Rectal smooth muscle tissue (tissue), 1 donor: ENCODE measurements around the gene MYBPC1.
"Not testable (repeated sequence)": the region's sequence is repeated elsewhere in the genome, so short reads cannot be mapped to it uniquely, and the experiment has no call there.

Experiments
- H3K27ac ChIP-seq: one replicate; pipeline ENCODE4 v1.7.0; 2013; ENCODE audit warnings: low read depth, low read length, inconsistent platforms
- H3K27me3 ChIP-seq: one replicate; pipeline ENCODE4 v1.7.0; 2013; ENCODE audit warnings: low read length; ENCODE audit not compliant: control insufficient read depth, insufficient read depth
- H3K36me3 ChIP-seq: one replicate; pipeline ENCODE4 v1.7.0; 2013; ENCODE audit warnings: low read length; ENCODE audit not compliant: control insufficient read depth, insufficient read depth
- H3K4me1 ChIP-seq: one replicate; pipeline ENCODE4 v1.7.0; 2013; ENCODE audit warnings: low read length; ENCODE audit not compliant: control insufficient read depth, insufficient read depth
- H3K4me3 ChIP-seq: one replicate; pipeline ENCODE4 v1.7.0; 2013; ENCODE audit warnings: low read length
- H3K9ac ChIP-seq: one replicate; pipeline ENCODE4 v1.7.0; 2013; ENCODE audit warnings: low read length

The MYBPC1 gene

DNA sequence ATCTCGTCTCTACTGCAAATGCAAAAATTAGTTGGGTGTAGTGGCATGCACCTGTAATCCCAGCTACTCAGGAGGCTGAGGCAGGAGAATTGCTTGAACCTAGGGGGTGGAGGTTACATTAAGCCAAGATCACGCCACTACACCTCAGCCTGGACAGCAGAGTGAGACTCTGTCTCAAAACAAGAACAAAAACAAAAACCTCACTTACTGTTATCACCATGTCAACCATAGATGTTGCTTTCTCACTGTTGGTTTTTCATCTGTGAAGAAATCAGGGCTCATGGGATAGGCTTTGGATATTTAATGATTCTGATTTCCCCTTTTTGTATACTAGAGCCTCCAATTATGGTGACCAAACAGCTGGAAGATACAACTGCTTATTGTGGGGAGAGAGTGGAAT is 52.9 kb downstream of the MYBPC1 start:
- Histone ChIP-seq H3K9ac (no peak overlapping the region), H3K36me3 (no peaks in the 10 kb centered on the region), H3K27ac (no peak overlapping the region), H3K27me3 (no peaks in the 10 kb centered on the region), H3K4me1 (no peaks in the 10 kb centered on the region), H3K4me3 (no peak overlapping the region)

DNA sequence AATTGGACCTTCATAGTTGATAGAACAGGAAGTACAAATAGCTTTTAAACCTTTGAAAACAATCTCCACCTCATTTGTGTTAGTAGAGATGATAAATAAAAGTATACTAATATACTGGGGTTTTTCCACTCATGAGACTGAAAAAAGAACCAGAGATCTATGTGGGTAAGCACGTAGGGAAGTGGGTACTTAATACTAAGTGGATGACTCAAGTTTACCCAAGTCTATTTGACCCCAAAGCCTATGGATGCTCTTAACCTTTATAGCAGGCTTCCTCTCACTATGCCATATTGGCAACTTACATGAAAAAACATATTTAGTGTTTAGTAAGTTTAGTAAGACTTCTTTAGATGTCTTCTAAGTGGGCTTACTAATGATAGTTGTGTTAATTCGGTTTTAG is 53.4 kb downstream of the MYBPC1 start:
- Histone ChIP-seq H3K4me3 (no peak overlapping the region), H3K36me3 (no peaks in the 10 kb centered on the region), H3K27ac (no peak overlapping the region), H3K9ac (no peak overlapping the region), H3K4me1 (no peaks in the 10 kb centered on the region), H3K27me3 (no peaks in the 10 kb centered on the region)

DNA sequence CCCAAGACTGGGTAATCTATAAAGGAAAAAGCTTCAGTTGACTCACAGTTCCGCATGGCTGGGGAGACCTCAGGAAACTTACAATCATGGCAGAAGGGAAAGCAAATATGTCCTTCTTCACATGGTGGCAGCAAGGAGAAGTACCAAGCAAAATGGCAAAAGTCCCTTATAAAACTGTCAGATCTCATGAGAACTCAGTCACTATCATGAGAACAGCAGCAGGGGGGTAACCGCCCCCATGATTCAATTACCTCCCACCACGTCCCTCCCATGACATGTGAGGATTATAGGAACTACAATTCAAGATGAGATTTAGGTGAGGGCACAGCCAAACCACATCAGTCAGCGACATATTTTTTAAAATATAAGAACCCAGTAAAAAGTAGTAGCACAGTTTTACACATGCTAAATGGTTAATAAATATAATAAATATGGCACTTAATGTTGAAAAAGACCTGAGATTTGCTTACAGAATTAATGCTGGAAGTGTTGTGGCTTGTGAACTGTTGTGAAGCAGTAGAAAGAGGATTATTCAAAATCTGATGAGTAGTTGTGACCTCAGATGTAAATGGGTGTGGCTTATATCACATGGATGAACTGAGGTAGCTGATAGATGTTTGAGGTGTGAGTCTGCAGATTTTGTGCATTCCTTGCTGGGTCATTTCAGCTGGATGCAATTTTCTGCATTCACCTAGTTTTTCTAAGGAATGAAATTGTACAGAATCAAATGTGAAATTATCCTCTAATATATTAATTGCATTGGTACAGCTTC is 55.8 kb downstream of the MYBPC1 start:
- H3K27ac ChIP-seq, result no peak overlapping the region
- H3K9ac ChIP-seq, result no peak overlapping the region
- H3K4me3 ChIP-seq, result no peak overlapping the region
- no peaks in the 10 kb centered on the region for H3K36me3 ChIP-seq
- no peaks in the 10 kb centered on the region for H3K4me1 ChIP-seq
- no peaks in the 10 kb centered on the region for H3K27me3 ChIP-seq

DNA sequence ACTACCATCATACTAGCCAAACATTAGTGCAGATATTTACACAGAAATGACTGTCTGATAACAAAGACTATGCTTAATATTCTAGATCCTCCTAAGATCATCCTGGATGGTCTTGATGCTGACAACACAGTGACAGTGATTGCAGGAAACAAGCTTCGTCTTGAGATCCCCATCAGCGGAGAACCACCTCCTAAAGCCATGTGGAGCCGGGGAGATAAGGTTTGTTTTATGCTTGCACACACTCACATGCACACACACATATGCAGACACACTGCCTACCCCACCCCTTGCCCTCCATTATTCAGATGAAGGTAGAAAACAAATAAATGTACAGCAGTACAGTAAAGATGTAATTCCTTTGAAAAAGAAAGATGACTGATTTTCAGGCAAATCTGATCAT is 58.3 kb downstream of the MYBPC1 start:
- Histone ChIP-seq H3K9ac (no peak overlapping the region), H3K27me3 (no peaks in the 10 kb centered on the region), H3K4me3 (no peak overlapping the region), H3K36me3 (no peaks in the 10 kb centered on the region), H3K4me1 (no peaks in the 10 kb centered on the region), H3K27ac (no peak overlapping the region)

DNA sequence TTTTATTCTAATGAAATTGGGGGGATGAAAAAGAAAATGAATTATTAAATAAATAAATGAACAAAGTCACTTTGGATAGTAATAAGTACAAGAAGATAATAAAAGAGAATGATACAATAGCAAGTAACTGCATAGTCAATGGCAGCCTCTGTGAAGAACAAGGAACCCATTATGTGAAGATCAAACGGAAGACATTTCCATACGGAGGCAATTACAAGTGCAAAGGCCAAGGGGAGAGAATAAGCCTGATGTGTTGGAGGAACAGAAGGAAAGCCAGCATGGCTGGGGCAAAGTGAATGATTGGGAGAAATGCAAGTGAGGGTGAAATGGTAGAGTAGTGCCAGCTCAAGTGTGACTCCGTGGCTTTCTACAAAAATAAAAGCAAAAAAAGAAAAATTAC is 58.7 kb downstream of the MYBPC1 start:
- H3K4me3 ChIP-seq, result no peak overlapping the region
- no peaks in the 10 kb centered on the region for H3K4me1 ChIP-seq
- H3K27me3 ChIP-seq, result no peaks in the 10 kb centered on the region
- H3K27ac ChIP-seq, result no peak overlapping the region
- no peaks in the 10 kb centered on the region for H3K36me3 ChIP-seq
- H3K9ac ChIP-seq, result no peak overlapping the region

DNA sequence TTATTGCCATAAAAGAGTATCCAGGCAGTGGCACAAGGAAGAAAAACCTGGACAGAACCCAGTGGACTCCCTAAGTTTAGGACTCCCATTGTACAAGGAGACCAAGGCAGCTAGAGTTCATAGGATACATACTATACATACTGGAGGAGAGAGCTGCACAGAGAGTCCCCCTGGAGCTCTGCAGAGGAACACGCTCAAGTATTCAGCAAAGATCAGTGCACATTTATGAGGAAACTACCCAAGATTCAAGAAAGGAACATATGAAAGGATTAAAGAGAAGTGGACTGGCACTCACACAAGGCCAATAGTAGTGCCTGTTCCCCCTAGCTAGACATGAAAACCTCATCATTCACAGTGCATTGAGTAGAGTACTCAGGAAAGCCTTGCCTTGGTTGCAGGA is 59.7 kb downstream of the MYBPC1 start:
- no peak overlapping the region for H3K27ac ChIP-seq
- no peaks in the 10 kb centered on the region for H3K36me3 ChIP-seq
- H3K4me3 ChIP-seq, result no peak overlapping the region
- no peaks in the 10 kb centered on the region for H3K4me1 ChIP-seq
- H3K9ac ChIP-seq, result no peak overlapping the region
- no peaks in the 10 kb centered on the region for H3K27me3 ChIP-seq

DNA sequence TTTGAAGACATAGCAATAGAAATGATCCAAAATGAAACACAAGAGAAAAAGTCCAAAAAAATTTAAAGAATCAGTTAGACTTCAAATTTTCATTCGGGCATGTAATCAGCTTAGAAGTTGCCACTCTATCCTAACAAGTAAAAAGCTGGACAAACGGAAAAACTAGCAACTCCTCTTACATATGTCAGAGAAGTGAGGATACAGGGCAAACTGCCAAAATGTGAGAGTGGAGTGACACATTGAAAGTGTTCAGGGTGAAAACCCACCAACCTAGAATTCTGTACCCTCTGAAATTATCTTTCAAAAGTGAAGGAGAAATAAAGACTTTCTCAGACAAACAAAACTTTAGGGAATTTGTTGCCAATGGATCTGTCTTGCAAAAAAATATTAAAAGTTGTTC is 60.6 kb downstream of the MYBPC1 start:
- H3K4me1 ChIP-seq, result no peaks in the 10 kb centered on the region
- no peaks in the 10 kb centered on the region for H3K36me3 ChIP-seq
- H3K27ac ChIP-seq, result no peak overlapping the region
- H3K4me3 ChIP-seq, result no peak overlapping the region
- H3K9ac ChIP-seq, result no peak overlapping the region
- no peaks in the 10 kb centered on the region for H3K27me3 ChIP-seq

DNA sequence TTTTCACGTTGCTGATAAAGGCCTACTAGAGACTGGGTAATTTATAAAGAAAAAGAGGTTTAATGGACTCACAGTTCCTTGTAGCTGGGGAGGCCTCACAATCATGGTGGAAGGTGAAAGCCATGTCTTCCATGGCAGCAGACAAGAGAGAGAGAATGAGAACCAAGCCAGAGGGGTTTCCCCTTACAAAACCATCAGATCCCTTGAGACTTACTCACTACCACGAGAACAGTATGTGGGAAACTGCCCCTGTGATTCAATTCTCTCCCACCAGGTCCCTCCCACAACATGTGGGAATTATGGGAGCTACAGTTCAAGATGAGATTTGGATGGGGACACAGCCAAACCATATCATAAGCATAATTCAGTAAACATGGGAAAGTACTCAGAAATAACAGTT is 65.9 kb downstream of the MYBPC1 start:
- H3K4me1 ChIP-seq, H3K36me3 ChIP-seq, H3K9ac ChIP-seq, H3K4me3 ChIP-seq, H3K27ac ChIP-seq, H3K27me3 ChIP-seq: not testable (repeated sequence)

DNA sequence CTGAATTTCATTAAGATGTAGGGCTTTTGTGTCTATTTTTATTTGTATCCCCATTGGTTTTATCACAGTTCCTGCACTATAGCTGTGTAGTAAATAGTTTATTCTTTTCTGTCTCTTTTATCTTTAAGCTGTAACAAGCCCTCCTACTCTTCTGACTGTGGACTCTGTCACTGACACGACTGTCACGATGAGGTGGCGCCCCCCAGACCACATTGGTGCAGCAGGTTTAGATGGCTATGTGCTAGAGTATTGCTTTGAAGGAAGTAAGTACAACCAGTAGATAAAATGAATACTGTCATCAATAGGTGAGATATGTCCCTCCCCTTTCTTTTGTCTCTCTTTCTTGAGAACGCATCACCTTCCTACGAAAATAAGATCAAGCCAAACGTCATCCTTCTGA is 68.5 kb downstream of the MYBPC1 start:
- H3K27ac ChIP-seq, result no peak overlapping the region
- H3K27me3 ChIP-seq, result no peaks in the 10 kb centered on the region
- H3K4me3 ChIP-seq, result no peak overlapping the region
- H3K4me1 ChIP-seq, result no peaks in the 10 kb centered on the region
- no peaks in the 10 kb centered on the region for H3K36me3 ChIP-seq
- no peak overlapping the region for H3K9ac ChIP-seq

DNA sequence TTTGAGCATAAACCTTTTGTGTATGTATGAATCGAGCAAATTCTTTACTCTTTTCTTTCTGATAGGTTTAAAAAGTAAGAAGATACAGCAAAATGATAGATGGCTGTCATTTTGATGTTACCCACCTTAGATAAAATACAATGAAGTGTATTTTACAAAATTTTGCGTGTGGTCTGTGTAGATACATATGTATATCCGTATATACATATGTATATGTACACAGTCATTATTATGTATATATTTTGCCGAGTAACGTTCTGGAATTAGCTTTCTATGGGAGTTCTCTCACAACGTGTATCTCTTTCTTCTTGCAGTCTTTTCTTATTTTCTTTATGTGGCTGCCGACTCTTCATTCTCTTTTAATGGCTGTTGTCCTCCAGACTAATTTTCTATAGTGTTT is 70.2 kb downstream of the MYBPC1 start:
- no peak overlapping the region for H3K9ac ChIP-seq

DNA sequence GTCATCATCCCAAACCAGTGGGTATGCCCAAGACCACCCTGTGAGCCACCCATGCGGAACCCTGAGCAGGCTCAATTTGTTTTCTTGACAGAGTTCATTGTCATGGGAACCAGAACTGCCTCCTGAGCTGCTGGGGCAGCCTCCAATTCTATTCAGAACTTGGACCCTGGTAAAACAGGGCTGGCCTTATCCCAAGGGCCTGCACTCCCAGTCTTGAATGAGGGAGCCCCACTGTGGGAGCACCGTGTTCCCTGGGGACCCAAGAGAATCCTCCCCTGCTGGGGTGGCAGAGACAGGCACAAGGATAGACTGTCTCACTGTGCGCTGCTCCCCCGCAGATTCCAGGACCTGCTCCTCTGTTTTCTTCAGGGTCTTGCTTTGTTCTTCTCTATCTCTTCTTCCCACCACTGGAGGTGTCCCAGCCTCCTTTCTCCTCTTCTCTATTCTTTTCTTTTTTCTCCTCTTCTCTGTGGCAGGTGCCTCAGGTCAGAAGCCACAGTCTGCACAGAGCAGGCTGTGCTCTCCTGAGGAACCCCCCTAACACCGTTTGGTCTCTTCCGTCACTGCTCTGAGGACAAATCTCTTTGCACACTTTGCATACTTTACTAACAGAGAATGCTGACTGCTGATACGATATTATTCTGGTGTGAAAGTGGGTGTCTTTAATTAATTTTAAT is 71.4 kb downstream of the MYBPC1 start:
- H3K27me3 ChIP-seq, result no peaks in the 10 kb centered on the region
- no peak overlapping the region for H3K4me3 ChIP-seq
- no peak overlapping the region for H3K27ac ChIP-seq
- no peaks in the 10 kb centered on the region for H3K4me1 ChIP-seq
- H3K9ac ChIP-seq, result no peak overlapping the region
- no peaks in the 10 kb centered on the region for H3K36me3 ChIP-seq

More for the DNA sequence above, 70.2 kb downstream of the MYBPC1 start:
- Histone ChIP-seq H3K27me3 (no peaks in the 10 kb centered on the region), H3K27ac (no peak overlapping the region), H3K4me1 (no peaks in the 10 kb centered on the region), H3K4me3 (no peak overlapping the region), H3K36me3 (no peaks in the 10 kb centered on the region)

DNA sequence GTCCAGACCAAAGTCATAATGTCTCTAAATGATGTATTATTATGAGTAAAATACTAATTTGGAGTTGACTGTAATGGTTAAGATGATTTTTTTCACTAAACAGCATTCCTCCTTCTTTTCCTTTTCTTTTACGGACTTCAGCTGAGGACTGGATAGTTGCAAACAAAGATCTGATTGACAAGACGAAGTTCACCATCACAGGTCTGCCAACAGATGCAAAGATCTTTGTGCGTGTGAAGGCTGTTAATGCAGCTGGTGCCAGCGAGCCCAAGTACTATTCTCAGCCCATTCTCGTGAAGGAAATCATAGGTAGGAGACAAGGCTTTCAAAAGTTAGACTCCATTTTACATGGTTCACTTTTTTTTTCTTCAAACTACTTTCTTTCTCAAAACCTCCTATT is 72.8 kb downstream of the MYBPC1 start:
- H3K4me3 ChIP-seq, result no peak overlapping the region
- H3K4me1 ChIP-seq, result no peaks in the 10 kb centered on the region
- H3K9ac ChIP-seq, result no peak overlapping the region
- no peak overlapping the region for H3K27ac ChIP-seq
- no peaks in the 10 kb centered on the region for H3K36me3 ChIP-seq
- H3K27me3 ChIP-seq, result no peaks in the 10 kb centered on the region
